ENCODE measurements around the gene FOXN4.

- TF ChIP-seq, protein P1, sequence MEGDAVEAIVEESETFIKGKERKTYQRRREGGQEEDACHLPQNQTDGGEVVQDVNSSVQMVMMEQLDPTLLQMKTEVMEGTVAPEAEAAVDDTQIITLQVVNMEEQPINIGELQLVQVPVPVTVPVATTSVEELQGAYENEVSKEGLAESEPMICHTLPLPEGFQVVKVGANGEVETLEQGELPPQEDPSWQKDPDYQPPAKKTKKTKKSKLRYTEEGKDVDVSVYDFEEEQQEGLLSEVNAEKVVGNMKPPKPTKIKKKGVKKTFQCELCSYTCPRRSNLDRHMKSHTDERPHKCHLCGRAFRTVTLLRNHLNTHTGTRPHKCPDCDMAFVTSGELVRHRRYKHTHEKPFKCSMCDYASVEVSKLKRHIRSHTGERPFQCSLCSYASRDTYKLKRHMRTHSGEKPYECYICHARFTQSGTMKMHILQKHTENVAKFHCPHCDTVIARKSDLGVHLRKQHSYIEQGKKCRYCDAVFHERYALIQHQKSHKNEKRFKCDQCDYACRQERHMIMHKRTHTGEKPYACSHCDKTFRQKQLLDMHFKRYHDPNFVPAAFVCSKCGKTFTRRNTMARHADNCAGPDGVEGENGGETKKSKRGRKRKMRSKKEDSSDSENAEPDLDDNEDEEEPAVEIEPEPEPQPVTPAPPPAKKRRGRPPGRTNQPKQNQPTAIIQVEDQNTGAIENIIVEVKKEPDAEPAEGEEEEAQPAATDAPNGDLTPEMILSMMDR (conservative IDR thresholded peaks at IDR 0.05 in 1 of 2, IDR thresholded peaks at IDR 0.05 in 1 of 2; ENCODE audit: low read depth in 1 of 2, low read length in 2 of 2), result no peak
- TF ChIP-seq EZH2 (IDR thresholded peaks at IDR 0.05; ENCODE audit: low read length, missing control alignments), result no peak
Observed at GRCh38 chr12:109308534-109309380, at the start of gene FOXN4.

All from fibroblast of lung (primary cell).